K562 (cell line): ENCODE measurements around the gene VAMP8. TPM values are rescaled to one million over a fixed set of nuclear protein-coding genes. Genes with fewer than 3 reads are reported as not detected.
A peak's percentile ranks its signal among the peaks of the same experiment; 100 is the strongest.
"Not testable (repeated sequence)": the region's sequence is repeated elsewhere in the genome, so short reads cannot be mapped to it uniquely, and the experiment has no call there.

Experiments used
- ATAC-seq: fragments of 200-7000 bp; cut with Tn5 transposase; 3 replicates; pipeline ENCODE4 v1.9.1; 2020; ENCODE audit warnings: moderate library complexity
- BruUV-seq: library from RNA; stranded (reverse); fragments of 400-500 nt; replicated peaks from 2 replicates; lab custom pipeline; 2021; lab: Mats Ljungman, UMichigan
- CTCF ChIA-PET: fragments of 300-600 bp; formaldehyde crosslinking; extraction: SDS; loops from one replicate; lab custom pipeline; 2021; ENCODE audit warnings: low intra/inter-chr PET ratio; lab: Yijun Ruan, JAX
- POLR2A ChIA-PET: fragments of 300-600, 350-650 bp; sonication (Branson Sonifier 250); formaldehyde crosslinking; extraction: SDS; loops from one replicate; lab custom pipeline; 2021; ENCODE audit warnings: antibody characterized with exemption, inconsistent platforms; lab: Yijun Ruan, JAX
- DNase-seq, 4 experiments: peaks; one replicate each; pipeline versions ENCODE4 v3.0.0 to v3.0.0-alpha.2; 2011 to 2018; ENCODE audit warnings: low spot score in 3 of 4, mixed read lengths in 3 of 4; ENCODE audit errors: extremely low read depth in 1 of 4
- FAIRE-seq: peaks from 2 replicates; lab custom pipeline; 2011; peaks lifted over from hg19 to GRCh38; lab: Jason Lieb, UNC
- H2AFZ ChIP-seq: 2 replicates; pipeline ENCODE4 v1.6.0; 2011; ENCODE audit warnings: low read depth, low read length, control low read depth, inconsistent platforms
- H3K27ac ChIP-seq: fragments of 200-600 bp; 3 replicates; pipeline ENCODE4 v1.8.0; 2011; ENCODE audit warnings: low read depth, mild to moderate bottlenecking, control low read depth, inconsistent platforms, low read length, moderate library complexity, mixed read lengths; ENCODE audit errors: extremely low read depth
- H3K27me3 ChIP-seq, 2 experiments: fragments of 300-600 bp in 1 of 2; 2 replicates in 1 of 2; 3 replicates in 1 of 2; pipeline versions ENCODE4 v1.6.0 to v1.8.0; 2011; ENCODE audit warnings: inconsistent platforms in 2 of 2, low read length in 2 of 2, mild to moderate bottlenecking in 1 of 2, mixed read lengths in 1 of 2, moderate library complexity in 1 of 2; ENCODE audit not compliant: control insufficient read depth in 2 of 2, insufficient read depth in 2 of 2
- H3K36me3 ChIP-seq: fragments of 300-600 bp; 3 replicates; pipeline ENCODE4 v1.8.0; 2011; ENCODE audit warnings: mild to moderate bottlenecking, low read length, inconsistent platforms; ENCODE audit not compliant: control insufficient read depth, insufficient read depth
- H3K4me1 ChIP-seq, 2 experiments: fragments of 200-600 bp in 1 of 2; replicated peaks in 1 of 2; 2 replicates in 1 of 2; 3 replicates in 1 of 2; pipeline versions ENCODE4 v1.5.1 to v1.8.0; 2011; ENCODE audit warnings: inconsistent platforms in 2 of 2, low read length in 2 of 2, mild to moderate bottlenecking in 1 of 2, mixed read lengths in 1 of 2, moderate library complexity in 1 of 2; ENCODE audit not compliant: control insufficient read depth in 2 of 2, insufficient read depth in 2 of 2
- H3K4me2 ChIP-seq: 2 replicates; pipeline ENCODE4 v1.6.1; 2011; ENCODE audit warnings: low read length, control low read depth, inconsistent platforms, mixed read lengths; ENCODE audit not compliant: insufficient read depth
- H3K4me3 ChIP-seq: fragments of 200-600 bp; sonication (generic), shearing (Covaris generic); 2 replicates; pipeline ENCODE4 v1.5.1; 2016; ENCODE audit warnings: control low read depth, inconsistent platforms
- H3K79me2 ChIP-seq: fragments of 200-600 bp; 3 replicates; pipeline ENCODE4 v1.8.0; 2011; ENCODE audit warnings: low read length, inconsistent platforms; ENCODE audit not compliant: control insufficient read depth, insufficient read depth
- H3K9ac ChIP-seq, 2 experiments: 2 replicates each; pipeline versions ENCODE4 v1.6.0 to v1.6.1; 2011; ENCODE audit warnings: low read depth in 2 of 2, low read length in 2 of 2, control low read depth in 1 of 2, inconsistent platforms in 1 of 2, mild to moderate bottlenecking in 1 of 2, mixed read lengths in 1 of 2; ENCODE audit not compliant: insufficient read depth in 1 of 2
- H3K9me1 ChIP-seq: one replicate; pipeline ENCODE4 v1.6.0; 2011; ENCODE audit warnings: inconsistent platforms, mild to moderate bottlenecking, low read length, moderate library complexity; ENCODE audit not compliant: control insufficient read depth, insufficient read depth
- H3K9me3 ChIP-seq: replicated peaks from 2 replicates; pipeline ENCODE4 v1.5.1; 2011; ENCODE audit warnings: low read depth, low read length, inconsistent platforms; ENCODE audit not compliant: control insufficient read depth, insufficient read depth
- H4K20me1 ChIP-seq: replicated peaks from 2 replicates; pipeline ENCODE4 v1.6.1; 2011; ENCODE audit warnings: low read length, inconsistent platforms, mixed read lengths; ENCODE audit not compliant: control insufficient read depth, insufficient read depth
- WGBS: fragments of 100-300 bp; shearing (Covaris generic); methylation state at CpG from one replicate; pipeline ENCODE4 v1.1.6; 2016; ENCODE audit warnings: low coverage, mixed read lengths; ENCODE audit not compliant: insufficient coverage; ENCODE audit errors: missing lambda C conversion rate; 5-methylcytosine and 5-hydroxymethylcytosine counted together
- in situ Hi-C: fragments of 300-500 bp; cut with MboI; formaldehyde crosslinking; loops from 4 replicates; pipeline ENCODE4 v1.15.0; 2018; ENCODE audit warnings: inconsistent platforms, mixed read lengths
- intact Hi-C: fragments of 100-400 bp; cut with micrococcal nuclease; formaldehyde crosslinking; loops from 2 replicates; pipeline ENCODE4 v1.14.2; 2022
- polyA plus RNA-seq, 8 experiments: library from polyadenylated mRNA; depleted of rRNA in 4 of 8; stranded (reverse) in 5 of 8; unstranded in 3 of 8; fragments of >200 nt; fragmentation: Nextera tagmentation in 2 of 8; fragmentation: Illumina TruSeq in 1 of 8; extraction: Ambion mirVana in 2 of 8; extraction: Trizol in 1 of 8; gene quantifications; 2 replicates each; pipeline versions ENCODE4 v1.2.1 to v1.2.3, GENCODE V29; 2011 to 2014; ENCODE audit warnings: inconsistent platforms in 1 of 8, missing spikeins in 1 of 8
- total RNA-seq, 7 experiments: library from RNA; depleted of rRNA in 6 of 7; stranded (reverse); fragments of >200 nt in 6 of 7; fragmentation: Illumina TruSeq in 2 of 7; extraction: Trizol in 2 of 7; gene quantifications; 2 replicates each; pipeline versions ENCODE4 v1.2.1 to v1.2.3, GENCODE V29; 2011 to 2021; ENCODE audit warnings: low replicate concordance in 1 of 7
- TF ChIP-seq, protein P1 (sequence below): sonication (generic); formaldehyde crosslinking; IDR thresholded peaks from 2 replicates; pipeline ENCODE4 v1.8.1; 2023; ENCODE audit warnings: mild to moderate bottlenecking, missing genetic modification reagents

Gene VAMP8
- total and polyA plus RNA-seq, 9 of the 15 experiments (the other 6 are each of a cell fraction or from before 2014, with no cell fraction given) = 107 to 571 (median 248) TPM

GRCh38 chr2:85560403-85560726, 17.0 kb upstream of the VAMP8 start:
- BruUV-seq, FAIRE-seq, ATAC-seq, H3K9me3 ChIP-seq, H3K27ac ChIP-seq, H3K27me3 ChIP-seq, H4K20me1 ChIP-seq, DNase-seq, in situ Hi-C loops, H3K9me1 ChIP-seq, CTCF ChIA-PET: not testable (repeated sequence)
- POLR2A ChIA-PET = interaction anchor here (0.6 to 16.3 kb wide), 9 partner anchors 13 to 253 kb away, joined by 3 to 358 read pairs (median 3); partner anchors contain the start of genes C2orf68 and MAT2A
- peak overlapping the region; percentile 100 for H3K4me2 ChIP-seq
- H3K36me3 ChIP-seq = peaks cover 34% of the 10 kb centered on the region
- TF ChIP-seq, protein P1, sequence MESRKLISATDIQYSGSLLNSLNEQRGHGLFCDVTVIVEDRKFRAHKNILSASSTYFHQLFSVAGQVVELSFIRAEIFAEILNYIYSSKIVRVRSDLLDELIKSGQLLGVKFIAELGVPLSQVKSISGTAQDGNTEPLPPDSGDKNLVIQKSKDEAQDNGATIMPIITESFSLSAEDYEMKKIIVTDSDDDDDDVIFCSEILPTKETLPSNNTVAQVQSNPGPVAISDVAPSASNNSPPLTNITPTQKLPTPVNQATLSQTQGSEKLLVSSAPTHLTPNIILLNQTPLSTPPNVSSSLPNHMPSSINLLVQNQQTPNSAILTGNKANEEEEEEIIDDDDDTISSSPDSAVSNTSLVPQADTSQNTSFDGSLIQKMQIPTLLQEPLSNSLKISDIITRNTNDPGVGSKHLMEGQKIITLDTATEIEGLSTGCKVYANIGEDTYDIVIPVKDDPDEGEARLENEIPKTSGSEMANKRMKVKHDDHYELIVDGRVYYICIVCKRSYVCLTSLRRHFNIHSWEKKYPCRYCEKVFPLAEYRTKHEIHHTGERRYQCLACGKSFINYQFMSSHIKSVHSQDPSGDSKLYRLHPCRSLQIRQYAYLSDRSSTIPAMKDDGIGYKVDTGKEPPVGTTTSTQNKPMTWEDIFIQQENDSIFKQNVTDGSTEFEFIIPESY = peak; percentile 32; the same call in 1 of the 2 replicates
- 30% methylated on average over 12 of the region's 12 CpGs for WGBS
- H3K4me3 ChIP-seq = peak overlapping the region; percentile 79
- peaks cover 18 to 26% of the 10 kb centered on the region in 2 experiments for H3K4me1 ChIP-seq
- peak overlapping the region; percentile 100; the same call in 1 of the 2 replicates for H2AFZ ChIP-seq
- H3K9ac ChIP-seq = peak overlapping the region in 1 of 2 experiments; percentile 98; a peak in 3 of 4 replicates
- peaks cover 35% of the 10 kb centered on the region for H3K79me2 ChIP-seq
- intact Hi-C loops = loop anchor here (2.0 kb wide), 1 partner anchor 42 kb away; the partner anchor contains the start of gene TMEM150A
